GM18951 (cell line): ENCODE data around the gene FHIT.

ENCODE experiments used
- POLR2A ChIP-seq: IDR thresholded peaks from 4 replicates; pipeline ENCODE4 v1.6.1; 2011; ENCODE audit warnings: mild to moderate bottlenecking; ENCODE audit not compliant: insufficient read length, insufficient read depth; ENCODE audit errors: extremely low read depth
- in situ Hi-C: fragments of 300-500 bp; cut with MboI; formaldehyde crosslinking; loops from one replicate; pipeline ENCODE4 v1.12.0; 2022; ENCODE audit warnings: low sequenced_read_pairs, mixed read lengths, inconsistent platforms; ENCODE audit not compliant: unreplicated experiment

FHIT gene

GRCh38 chr3:59777667-59778077 lies 1473.6 kb downstream of the FHIT start:
- in situ Hi-C loops, result no loop called here
- no peak for TF ChIP-seq POLR2A

- no peak for TF ChIP-seq POLR2A
- in situ Hi-C loops, result no loop called here
Observed at GRCh38 chr3:59777066-59777465, 1474.2 kb downstream of the FHIT start.

DNA sequence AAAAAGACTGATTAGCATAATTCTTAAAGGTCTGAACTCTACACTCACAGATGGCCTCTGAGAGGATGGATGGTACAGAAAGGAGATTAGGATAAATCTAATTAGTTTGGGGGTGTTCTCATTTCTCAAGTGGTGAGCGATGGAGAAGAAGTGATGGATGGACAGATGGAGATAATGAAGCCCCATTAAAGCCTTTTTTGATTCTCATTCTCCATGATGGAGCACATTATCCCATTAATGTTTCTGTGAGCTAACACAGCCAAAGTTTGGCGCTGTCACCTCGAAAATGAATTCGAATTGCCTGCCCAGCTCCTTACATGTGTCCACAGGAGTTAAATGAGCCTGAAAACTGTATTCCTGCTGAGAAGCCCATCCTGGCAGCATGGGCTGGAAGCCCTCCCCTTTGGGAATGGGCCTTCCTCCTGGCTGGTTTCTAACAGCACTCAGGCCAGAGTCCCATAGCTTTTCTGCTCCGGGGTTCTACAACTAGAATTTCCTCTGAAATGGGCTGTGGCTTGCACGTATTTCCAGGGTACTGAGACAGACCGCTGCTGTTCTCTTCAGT lies 1475.4 kb downstream of the FHIT start:
- in situ Hi-C loops, result no loop called here
- TF ChIP-seq POLR2A, result no peak

GRCh38 chr3:59775106-59775505 lies 1476.1 kb downstream of the FHIT start:
- TF ChIP-seq POLR2A, result no peak
- in situ Hi-C loops, result no loop called here

- in situ Hi-C loops, result no loop called here
- TF ChIP-seq POLR2A, result no peak
Observed at GRCh38 chr3:59774634-59775033, 1476.6 kb downstream of the FHIT start.

DNA sequence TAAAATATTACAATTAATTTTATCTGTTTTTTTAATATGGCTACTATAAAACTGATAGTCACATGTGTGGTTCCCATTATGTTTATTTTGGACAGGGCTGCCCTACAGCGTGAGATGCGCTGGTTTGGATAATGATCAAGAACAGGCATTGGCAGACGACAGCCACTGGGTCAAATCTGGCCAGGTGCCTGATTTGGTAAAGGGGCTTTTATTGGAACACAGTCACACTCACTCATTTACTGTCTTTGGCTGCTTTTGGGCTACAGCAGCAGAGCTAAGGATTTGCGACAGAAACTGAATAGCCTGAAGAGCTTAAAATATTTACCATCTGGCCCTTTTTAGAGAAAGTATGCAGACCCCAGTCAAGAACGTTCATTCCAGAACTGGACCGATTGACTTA lies 1477.3 kb downstream of the FHIT start:
- in situ Hi-C loops, result no loop called here
- TF ChIP-seq POLR2A, result no peak

DNA sequence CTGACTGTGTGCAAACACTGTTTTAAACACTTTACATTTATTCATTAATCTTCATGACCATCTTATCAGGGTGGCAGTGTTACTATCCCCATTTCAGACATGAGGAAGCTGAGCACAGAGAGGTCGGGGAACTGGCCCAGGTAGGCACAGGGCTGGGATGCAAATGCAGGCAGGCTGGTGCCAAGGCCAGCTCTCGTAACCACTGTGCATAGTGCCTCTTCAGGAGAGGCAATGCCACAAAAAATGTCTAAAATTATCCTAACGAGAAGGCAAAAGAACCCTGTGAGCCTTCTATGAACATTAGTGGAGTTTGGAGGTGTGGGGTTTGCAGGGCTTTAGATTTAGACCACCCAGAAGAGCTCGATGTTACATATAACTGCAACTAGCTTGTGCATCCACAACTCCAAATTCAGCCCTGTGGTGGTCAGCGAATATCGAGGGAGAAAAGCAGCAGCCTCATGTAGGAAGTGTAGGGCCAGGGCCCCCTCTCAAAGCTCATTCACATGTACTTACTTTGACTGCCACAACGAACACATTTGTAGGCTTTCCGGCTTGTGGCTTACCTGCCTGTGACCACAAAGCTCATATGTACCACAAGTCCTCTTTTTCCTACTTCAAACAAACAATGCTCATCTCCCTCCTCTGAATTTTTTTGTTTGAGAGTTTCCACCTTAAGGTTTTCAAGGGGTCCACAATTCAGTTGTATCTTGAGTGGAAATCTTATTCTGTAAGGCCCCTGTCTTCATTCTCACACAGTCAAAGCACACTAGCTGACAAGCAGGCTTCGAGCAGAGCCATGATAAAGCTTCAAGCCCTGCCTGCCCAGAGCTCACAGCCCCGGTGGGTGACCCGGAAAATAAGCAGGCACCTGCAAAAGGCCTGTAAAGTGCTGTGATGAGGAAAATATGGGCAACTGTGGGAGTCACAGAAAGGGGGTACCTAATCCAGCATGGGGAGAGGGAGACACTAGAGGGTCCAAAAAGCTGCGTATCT lies 1478.5 kb downstream of the FHIT start:
- in situ Hi-C loops, result no loop called here
- TF ChIP-seq POLR2A, result no peak

- in situ Hi-C loops, result no loop called here
- TF ChIP-seq POLR2A, result no peak
Observed at GRCh38 chr3:59771768-59772181, 1479.5 kb downstream of the FHIT start.

GRCh38 chr3:59769127-59769750 lies 1482.0 kb downstream of the FHIT start:
- TF ChIP-seq POLR2A, result no peak
- in situ Hi-C loops, result no loop called here

GRCh38 chr3:59766200-59766872 lies 1484.9 kb downstream of the FHIT start:
- in situ Hi-C loops, result no loop called here
- TF ChIP-seq POLR2A, result no peak

GRCh38 chr3:59764171-59764570 lies 1487.1 kb downstream of the FHIT start:
- TF ChIP-seq POLR2A, result no peak
- in situ Hi-C loops, result no loop called here

GRCh38 chr3:59762941-59763340 lies 1488.3 kb downstream of the FHIT start:
- in situ Hi-C loops, result no loop called here
- no peak for TF ChIP-seq POLR2A

DNA sequence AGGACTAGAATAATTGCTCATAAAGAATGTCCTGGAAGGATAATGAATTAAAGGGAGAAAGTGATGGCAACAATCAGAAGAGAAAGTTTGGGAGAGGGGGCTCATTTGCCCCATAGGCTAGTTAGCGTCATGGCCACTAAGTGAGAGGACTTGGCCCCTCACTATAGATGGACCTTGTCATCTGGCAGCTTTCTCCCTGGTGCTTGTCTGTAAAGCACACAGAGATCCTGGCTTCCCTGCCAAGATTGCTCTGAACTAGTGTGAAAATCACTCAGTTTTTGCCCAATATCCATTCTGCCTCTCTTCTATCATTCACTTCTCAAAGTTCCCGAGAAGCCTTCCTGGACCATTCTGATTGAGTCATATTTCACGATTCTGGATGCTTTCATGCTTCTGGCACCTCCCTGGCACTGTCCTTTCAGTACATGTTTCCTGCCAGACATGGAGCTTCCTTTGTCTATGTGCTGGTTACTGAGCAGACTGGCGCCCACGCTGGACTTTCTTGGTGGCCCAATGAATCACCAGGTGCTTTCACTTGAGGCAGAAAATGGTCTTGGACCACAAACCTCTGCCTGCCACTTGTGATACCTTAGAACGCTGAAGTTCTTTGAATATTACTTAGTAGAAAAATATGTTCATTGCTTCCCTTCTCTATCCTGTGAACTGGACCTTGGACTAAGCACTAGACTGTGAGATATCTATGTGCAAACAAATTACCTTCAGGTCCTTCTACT lies 1491.8 kb downstream of the FHIT start:
- in situ Hi-C loops, result no loop called here

GRCh38 chr3:59758672-59759071 lies 1492.6 kb downstream of the FHIT start:
- in situ Hi-C loops, result no loop called here
- no peak for TF ChIP-seq POLR2A

More for the DNA sequence above, 1491.8 kb downstream of the FHIT start:
- TF ChIP-seq POLR2A, result no peak
